ENCODE results near the gene ZMYM2.
A peak's percentile ranks its signal among the peaks of the same experiment; 100 is the strongest.
"Not testable (repeated sequence)": the region's sequence is repeated elsewhere in the genome, so short reads cannot be mapped to it uniquely, and the experiment has no call there.

The ZMYM2 gene

GRCh38 chr13:19958155-19959111 lies at the start of gene ZMYM2:
TSS of gene ZMYM2 (plus strand) at chr13:19958727. CDS start at chr13:19993073, 34,346 bp downstream.
- DNase-seq = peak; percentile 99

- DNase-seq = no peak
Measured at GRCh38 chr13:19910336-19911072, 48.0 kb upstream of the ZMYM2 start.

GRCh38 chr13:19927117-19927748 lies 31.3 kb upstream of the ZMYM2 start:
- no peak for DNase-seq

GRCh38 chr13:19940106-19940505 lies 18.4 kb upstream of the ZMYM2 start:
- no peak for DNase-seq

- DNase-seq = no peak
Measured at GRCh38 chr13:19950374-19950773, 8.2 kb upstream of the ZMYM2 start.

- DNase-seq = no peak
Measured at GRCh38 chr13:19952850-19953249, 5.7 kb upstream of the ZMYM2 start.

- DNase-seq = no peak
Measured at GRCh38 chr13:19955873-19956559, 2.5 kb upstream of the ZMYM2 start.

- peak; percentile 86 for DNase-seq
Measured at GRCh38 chr13:19957320-19958154, 990 bp upstream of the ZMYM2 start.

GRCh38 chr13:19959141-19959830 lies 759 bp downstream of the ZMYM2 start:
- DNase-seq = peak; percentile 78

- DNase-seq = peak; percentile 81
Measured at GRCh38 chr13:19959831-19960652, 1.5 kb downstream of the ZMYM2 start.

GRCh38 chr13:19960653-19960976 lies 2.1 kb downstream of the ZMYM2 start:
- DNase-seq = no peak

- DNase-seq = no peak
Measured at GRCh38 chr13:19961489-19961888, 3.0 kb downstream of the ZMYM2 start.

- no peak for DNase-seq
Measured at GRCh38 chr13:19961924-19962323, 3.4 kb downstream of the ZMYM2 start.

GRCh38 chr13:19962894-19963293 lies 4.4 kb downstream of the ZMYM2 start:
- DNase-seq = no peak

GRCh38 chr13:19967621-19968020 lies 9.1 kb downstream of the ZMYM2 start:
- no peak for DNase-seq

GRCh38 chr13:19974498-19975009 lies 16.0 kb downstream of the ZMYM2 start:
- DNase-seq = not testable (repeated sequence)

- no peak for DNase-seq
Measured at GRCh38 chr13:19978831-19979437, 20.4 kb downstream of the ZMYM2 start.

GRCh38 chr13:19981685-19982238 lies 23.2 kb downstream of the ZMYM2 start:
- DNase-seq = no peak

GRCh38 chr13:19982447-19983043 lies 24.0 kb downstream of the ZMYM2 start:
- no peak for DNase-seq
